Sigmoid colon (tissue), 4 donors: ENCODE measurements around the gene DLGAP4.

Experiments
- POLR2A ChIP-seq, 2 donors: fragments of 450-650 bp; IDR thresholded peaks; one replicate each; pipeline ENCODE4 v1.6.1; 2016; ENCODE audit warnings: antibody characterized with exemption in 2 of 2, mild to moderate bottlenecking in 2 of 2, moderate library complexity in 2 of 2
- POLR2AphosphoS5 ChIP-seq, 4 donors: sonication (generic); formaldehyde crosslinking; IDR thresholded peaks; one replicate each; pipeline ENCODE4 v1.6.1; 2017; ENCODE audit warnings: antibody characterized with exemption in 4 of 4

DNA sequence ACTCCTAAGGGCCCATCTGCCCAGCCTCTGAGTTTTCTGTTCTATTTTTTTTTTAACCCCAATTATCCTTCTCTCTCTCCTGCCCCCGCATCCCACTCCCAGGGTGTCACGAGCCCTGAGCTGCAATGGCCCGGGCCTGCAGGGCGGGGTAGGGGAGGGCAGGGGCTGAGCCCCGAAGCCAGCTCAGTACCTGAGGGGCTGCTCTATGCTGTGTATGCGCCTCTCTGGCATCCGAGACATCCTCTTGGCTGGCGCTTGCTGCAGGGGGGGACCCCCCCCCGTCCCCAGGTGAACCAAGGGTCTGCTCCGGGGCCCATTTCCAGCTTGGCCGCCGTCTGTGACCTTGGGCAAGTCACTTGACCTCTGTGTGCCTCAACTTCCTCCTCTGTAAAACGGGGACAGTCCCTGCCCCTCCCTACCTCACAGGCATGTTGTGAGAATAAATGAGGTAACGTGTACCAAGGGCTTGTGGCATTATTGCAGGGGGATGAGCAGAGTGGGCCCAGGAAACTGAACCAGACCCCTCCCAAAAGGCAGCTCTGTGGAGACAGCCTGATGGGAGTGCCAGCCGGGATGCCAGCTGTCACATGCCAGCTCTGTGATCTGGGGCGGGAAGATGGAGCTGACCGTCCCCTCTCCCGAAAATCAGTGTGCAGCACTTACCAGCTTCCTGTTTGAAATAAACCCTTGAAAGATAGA is 222.2 kb downstream of the DLGAP4 start:
- TF ChIP-seq POLR2A (IDR thresholded peaks at IDR 0.05) (no peak), POLR2AphosphoS5 (IDR thresholded peaks at IDR 0.05) (no peak)
